HS-27A (cell line): ENCODE measurements around the gene ANGEL1.

Experiments
- DNase-seq: peaks from one replicate; pipeline ENCODE4 v3.0.0-alpha.2; 2012; ENCODE audit warnings: low read depth, missing footprints

ANGEL1 gene

DNA sequence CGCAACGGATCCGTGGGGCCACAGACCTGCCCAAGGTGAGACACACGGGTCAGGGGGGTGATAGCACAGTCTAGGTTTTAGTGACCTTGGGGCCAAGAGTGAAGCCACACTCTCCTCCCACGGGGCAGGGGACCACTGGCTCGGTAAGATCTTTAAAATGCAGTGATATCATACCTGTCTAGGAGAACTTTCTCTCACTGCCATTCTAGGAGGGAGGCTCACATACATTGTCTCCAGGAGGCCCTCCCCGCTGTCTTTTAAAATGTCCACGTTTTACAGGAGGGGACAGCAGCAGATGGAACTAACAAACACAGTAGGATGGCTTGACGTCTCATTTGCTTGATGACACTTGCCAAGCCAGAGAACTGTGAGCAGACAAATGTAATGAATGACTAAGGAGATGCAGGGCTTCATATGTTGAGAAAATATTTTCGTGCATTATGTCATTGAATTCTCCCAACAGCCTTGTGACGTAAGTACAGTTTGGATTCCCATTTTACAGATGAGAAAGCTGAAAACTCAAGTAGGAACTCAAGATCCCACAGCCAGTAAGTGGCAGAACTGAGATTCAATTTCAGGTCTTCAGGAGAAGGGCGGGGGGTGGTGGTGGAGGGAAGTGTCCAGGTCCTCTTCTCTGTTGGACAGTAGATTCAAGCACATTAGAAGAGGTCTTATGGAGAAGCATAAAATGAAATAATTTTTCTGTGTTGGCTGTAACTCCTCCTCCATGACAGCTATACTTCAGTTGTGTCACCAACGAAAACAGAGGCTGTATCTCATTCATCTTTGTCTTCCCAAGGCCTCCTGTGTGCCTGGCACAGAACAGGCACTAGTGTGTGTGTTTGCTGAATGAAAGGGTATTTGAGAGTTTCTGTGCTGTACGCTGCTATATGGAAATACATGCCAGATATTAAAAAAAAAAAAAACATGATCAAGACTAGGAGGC, 49.3 kb downstream of the ANGEL1 start:
- DNase-seq, result no peak

- no peak for DNase-seq
These were observed 50.1 kb downstream of the ANGEL1 start for GRCh38 chr14:76762411-76763095.

DNA sequence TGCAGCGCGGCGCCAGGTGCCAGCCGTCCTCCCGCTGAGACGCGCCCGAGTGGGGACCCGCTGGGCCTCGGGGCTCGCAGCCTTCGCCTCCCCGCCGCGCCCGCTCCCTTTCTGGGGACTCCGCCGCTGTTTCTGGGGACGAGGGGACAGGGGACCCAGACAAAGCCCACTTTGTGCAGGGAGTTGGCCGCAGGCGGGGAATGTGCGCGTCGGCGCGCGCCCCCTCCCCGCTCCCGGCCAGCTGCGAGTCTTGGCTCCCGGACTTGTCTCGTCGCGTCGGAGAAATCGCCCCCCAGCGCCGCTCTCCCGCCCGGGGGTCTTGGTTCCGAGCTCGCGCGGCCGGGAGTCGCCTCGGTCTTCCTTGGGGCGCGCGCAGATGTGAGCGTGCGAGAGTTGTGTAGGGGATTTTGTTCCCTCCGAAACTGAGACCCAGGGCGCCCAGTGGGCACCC, 50.7 kb downstream of the ANGEL1 start:
- DNase-seq, result no peak

DNA sequence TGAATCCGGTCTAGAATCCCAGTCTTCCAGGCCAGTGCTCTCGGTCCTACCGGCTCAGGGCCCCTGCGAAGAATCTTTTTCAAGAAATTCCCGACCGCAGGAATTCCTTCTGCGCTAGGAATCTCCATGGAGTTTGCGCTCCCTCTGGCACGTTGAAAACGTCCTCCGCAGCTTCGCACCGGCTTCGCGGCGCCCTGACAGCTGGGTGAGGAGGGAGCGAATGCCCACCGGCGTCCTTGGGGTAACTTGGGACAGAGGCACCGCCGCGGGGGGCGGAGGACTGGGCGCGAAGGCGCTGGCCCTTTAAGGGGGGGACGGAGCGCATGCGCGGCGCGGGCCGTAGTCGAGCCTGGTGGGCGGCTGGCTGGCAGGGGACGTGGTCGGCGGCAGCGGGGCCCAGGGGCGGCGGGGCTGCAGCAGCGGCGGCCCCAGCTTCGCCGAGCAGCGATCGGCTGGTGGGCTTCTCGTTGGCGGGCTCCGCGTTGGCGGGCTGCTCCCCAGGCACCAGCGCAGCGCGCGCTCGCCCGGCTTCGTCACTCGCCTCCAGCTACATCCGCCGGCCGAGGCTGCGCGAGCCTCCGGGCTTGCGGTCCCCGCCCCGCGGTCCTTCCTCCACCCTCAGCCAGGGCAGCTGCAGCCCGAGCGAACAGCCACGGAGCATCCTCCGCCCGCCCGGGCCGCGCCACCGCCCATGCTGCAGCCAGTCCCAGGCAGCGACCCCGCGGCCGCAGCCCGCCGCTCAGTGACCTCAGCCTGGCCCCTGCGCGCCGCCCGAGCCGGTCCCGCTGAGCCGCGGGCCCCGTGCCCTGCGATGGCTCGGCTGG, 51.3 kb downstream of the ANGEL1 start, which contains the start of gene VASH1:
Gene VASH1 (plus strand): TSS at position 333 of the 824 bp plus-strand sequence. CDS start 1,354 bp downstream, outside the sequence.
- DNase-seq, result peak; percentile 26

DNA sequence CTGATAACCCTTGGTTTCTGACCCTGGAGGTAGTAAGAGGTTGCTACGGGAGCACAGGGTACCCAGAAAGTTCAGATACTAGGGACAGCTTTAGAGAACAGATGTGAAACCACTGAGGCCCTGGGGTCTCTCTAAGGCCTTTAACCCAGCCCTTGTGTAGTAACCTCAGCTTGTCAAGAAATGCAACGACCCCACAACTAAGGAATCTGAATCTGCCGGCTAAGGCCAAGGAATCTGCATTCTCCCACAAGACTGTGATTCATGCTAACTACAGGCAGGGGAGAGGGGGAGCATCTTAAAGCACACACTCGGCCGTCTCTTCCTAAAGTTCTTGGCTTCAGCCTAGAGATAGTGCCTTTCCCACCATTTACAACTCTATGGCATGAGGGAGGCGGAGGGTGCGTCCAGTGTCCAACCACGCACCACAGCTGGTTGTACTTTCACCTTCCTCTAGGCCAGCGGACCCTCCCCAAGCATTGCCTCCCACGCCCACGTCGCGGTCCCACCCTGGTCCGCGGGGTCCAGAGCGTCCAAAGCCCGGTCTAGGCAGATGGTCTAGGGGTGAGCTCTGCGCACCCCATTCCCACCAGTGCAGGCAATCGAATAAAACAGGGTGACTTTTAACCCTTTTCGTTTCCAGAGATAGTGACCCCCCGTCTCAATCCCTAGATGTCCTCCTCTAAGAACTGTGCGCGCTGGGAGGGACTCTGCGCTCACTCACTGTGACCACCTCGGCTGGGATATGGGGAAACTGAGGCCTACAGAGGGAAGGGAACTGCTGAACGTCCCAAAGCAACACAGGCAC, 52.1 kb downstream of the ANGEL1 start:
- no peak for DNase-seq

- DNase-seq, result no peak
These were observed 53.1 kb downstream of the ANGEL1 start for GRCh38 chr14:76759589-76759988.

DNA sequence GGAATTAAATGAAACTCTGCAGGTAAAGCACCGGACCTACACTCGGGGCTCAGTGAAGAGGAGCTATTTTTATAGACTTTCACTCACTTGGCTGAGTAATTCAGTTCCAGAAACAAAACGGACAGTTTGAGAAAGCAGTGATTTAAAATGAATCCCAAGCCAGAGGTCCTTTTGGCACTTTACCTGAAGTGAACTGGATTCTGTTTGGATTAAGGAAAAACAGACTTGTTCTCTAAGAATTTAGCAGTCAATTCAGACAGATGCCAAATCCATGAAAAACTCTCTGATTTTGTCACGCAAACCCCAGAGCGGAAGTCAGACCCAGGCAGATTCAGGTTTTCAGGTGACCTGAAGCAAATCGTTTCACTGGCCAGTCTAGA, 56.3 kb downstream of the ANGEL1 start:
- DNase-seq, result no peak

GRCh38 chr14:76755610-76756370, 56.9 kb downstream of the ANGEL1 start:
- no peak for DNase-seq

DNA sequence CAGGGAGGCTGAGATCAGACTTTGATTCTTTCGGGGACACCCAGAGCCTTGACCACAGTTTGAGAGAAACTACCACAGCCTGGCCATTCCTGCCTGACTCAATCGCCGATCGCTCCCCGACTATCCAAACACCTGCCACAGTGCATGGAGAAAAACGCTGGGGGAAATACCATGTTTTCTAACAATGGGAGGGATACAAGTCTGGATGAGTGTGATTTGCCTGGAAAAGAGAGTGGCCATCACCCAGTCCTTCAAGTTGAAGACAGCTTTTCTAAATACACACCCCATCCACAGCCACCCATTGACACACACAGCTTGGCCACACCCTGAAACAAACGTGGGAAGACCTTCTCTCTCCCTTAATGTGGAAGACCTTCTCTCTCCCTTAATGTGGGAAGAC, 58.1 kb downstream of the ANGEL1 start:
- no peak for DNase-seq

DNA sequence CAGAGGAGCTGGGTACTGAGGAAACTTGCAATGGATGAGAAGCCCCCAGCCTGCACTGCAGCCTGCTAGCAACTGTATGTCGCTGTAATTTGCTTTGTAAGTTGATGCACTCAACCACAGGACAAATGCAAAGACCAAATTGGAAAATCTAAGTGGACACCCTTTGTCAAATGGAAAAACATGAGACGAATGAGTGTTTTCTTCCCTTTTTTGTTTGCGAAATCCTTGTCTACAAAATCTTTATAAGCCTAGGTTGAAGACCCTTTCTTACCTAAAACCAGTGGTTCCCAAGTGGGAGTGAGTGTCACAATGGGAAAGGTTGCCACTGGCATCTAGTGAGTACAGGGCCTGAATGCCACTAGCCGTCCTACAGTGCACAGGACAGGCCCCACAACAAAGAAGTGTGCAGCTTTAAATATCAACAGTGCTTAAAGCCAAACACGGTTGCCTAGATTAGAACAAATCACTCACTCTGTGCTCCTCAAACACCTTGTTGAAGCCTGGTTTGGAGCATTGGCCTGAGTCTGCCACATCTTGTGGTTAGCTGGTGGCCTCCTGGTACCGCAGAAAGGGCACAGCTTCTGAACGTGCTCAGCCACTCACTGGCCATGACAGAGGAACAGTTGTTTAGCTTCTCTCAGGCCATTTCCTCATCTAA, 59.0 kb downstream of the ANGEL1 start:
- DNase-seq, result no peak

GRCh38 chr14:76752744-76753143, 59.9 kb downstream of the ANGEL1 start:
- DNase-seq, result no peak

DNA sequence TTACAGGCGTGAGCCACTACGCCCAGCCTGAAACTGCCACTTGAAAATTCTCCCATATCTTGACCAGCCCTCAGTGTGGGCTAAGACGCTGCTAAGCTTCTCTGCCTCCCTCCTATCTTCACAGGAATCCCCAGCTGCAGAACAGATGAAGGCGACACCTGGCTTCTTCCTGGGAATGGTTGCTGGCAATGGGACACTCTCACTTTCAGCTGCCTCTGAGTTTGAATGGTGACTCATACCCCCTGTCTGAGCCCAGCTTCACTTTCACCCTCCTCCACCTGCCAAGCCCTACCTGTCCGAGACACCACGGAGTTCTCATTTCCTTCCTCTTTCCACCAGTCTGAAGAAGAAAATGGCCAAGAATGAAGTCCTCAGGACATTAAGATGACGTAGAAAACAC, 69.7 kb downstream of the ANGEL1 start:
- no peak for DNase-seq

DNA sequence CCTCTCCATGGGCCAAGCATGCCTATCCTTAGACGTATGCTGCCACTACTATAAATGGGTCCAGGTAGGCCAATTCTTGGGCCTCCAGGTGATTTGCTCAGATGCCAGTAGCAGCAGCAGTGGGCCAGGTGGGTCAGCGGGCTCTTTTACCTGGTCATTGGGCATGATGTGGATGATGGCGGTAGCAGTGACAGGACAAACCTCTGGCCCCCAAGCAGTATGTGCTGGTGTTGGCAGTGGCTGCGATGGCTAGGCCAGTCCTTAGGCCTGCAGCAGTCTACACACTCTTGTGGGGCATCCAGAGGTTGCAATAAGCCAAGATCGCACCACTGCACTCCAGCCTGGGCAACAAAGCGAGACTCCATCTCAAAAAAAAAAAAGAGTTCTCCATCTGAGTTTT, 70.5 kb downstream of the ANGEL1 start:
- no peak for DNase-seq

GRCh38 chr14:76741074-76741473, 71.6 kb downstream of the ANGEL1 start:
- no peak for DNase-seq
